Prostate gland (tissue), 2 donors: ENCODE results near the gene ARMC8.

ENCODE experiments used
- CTCF ChIP-seq, 4 experiments: fragments of 200-600 bp in 2 of 4; fragments of 450-650 bp in 2 of 4; sonication (generic) in 2 of 4; IDR thresholded peaks; 1 replicate in 3 of 4; 2 replicates in 1 of 4; pipeline ENCODE4 v1.5.1; 2016 to 2019; ENCODE audit warnings: antibody characterized with exemption in 4 of 4, mild to moderate bottlenecking in 2 of 4, moderate library complexity in 2 of 4
- POLR2A ChIP-seq: fragments of 450-650 bp; IDR thresholded peaks from one replicate; pipeline ENCODE4 v1.6.1; 2016; ENCODE audit warnings: antibody characterized with exemption, mild to moderate bottlenecking
- POLR2AphosphoS5 ChIP-seq: sonication (generic); formaldehyde crosslinking; IDR thresholded peaks from one replicate; pipeline ENCODE4 v1.6.1; 2017; ENCODE audit warnings: antibody characterized with exemption

DNA sequence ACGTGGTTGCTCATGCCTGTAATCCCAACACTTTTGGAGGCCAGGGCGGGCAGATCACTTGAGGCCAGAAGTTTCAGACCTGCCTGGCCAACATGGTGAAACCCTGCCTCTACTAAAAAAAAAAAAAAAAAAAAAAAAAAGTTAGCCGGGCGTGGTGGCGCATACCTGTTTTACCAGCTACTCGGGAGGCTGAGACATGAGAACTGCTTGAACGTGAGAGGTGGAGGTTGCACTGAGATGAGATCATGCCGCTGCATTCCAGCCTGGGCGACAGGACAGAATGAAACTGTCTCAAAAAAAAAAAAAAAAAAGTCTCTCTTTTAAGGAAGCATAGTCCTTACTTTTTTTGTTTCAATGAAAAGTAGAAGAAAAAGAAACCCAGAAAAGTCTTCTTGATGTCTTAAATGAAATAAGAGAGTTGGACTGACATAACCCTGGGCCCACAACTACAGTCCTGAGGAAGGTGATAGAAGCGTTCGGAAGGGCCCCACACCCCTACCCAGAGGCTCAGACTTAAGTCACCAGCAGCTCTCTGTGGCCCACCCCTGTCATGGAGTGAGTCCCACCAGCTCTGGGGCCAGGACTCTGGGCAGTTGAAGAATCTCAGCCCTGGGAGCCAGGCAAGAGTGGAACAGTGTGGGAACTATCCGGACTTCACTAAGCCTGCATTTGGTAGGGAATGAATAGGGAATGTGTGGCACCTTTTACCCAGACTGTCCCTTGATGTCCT is 139.9 kb downstream of the ARMC8 start:
- no peak for TF ChIP-seq CTCF (IDR thresholded peaks at IDR 0.05)
- TF ChIP-seq POLR2AphosphoS5, result no peak
- no peak for TF ChIP-seq POLR2A
